HG03060 (cell line): ENCODE results near the gene PCNX2.

Source experiments
- ATAC-seq: cut with Tn5 transposase; IDR thresholded peaks from one replicate; pipeline ENCODE4 v1.9.1; 2021; ENCODE audit warnings: low read depth, moderate number of reproducible peaks; ENCODE audit not compliant: unreplicated experiment

Gene PCNX2

DNA sequence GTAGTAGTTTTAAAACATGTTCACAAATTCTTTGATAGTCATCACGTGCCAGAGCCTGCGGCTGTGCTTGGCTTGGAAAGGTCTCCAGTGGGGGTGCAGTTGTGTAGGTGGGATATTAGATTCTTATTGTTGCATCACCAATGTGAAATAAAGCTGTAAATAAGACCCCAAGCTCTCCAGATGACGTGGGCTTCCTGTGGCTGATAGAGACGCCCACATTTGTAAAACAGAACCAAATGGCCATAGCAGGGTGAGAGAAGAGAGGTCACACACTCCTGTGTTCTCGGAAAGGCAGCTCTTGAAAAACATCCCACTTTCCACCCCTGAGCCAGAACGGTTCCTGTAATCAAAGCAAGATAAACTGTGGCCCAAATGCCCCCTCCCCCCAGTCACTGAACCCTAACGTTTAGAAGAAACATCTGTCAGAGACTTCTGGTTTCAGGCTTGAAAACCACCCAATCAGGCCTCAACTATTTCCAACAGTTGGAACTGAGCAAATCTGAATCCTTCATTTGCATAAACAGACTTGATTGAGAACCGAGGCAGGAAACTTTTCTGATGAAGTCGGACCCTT, 351.8 kb downstream of the PCNX2 start:
- ATAC-seq, result no peak

DNA sequence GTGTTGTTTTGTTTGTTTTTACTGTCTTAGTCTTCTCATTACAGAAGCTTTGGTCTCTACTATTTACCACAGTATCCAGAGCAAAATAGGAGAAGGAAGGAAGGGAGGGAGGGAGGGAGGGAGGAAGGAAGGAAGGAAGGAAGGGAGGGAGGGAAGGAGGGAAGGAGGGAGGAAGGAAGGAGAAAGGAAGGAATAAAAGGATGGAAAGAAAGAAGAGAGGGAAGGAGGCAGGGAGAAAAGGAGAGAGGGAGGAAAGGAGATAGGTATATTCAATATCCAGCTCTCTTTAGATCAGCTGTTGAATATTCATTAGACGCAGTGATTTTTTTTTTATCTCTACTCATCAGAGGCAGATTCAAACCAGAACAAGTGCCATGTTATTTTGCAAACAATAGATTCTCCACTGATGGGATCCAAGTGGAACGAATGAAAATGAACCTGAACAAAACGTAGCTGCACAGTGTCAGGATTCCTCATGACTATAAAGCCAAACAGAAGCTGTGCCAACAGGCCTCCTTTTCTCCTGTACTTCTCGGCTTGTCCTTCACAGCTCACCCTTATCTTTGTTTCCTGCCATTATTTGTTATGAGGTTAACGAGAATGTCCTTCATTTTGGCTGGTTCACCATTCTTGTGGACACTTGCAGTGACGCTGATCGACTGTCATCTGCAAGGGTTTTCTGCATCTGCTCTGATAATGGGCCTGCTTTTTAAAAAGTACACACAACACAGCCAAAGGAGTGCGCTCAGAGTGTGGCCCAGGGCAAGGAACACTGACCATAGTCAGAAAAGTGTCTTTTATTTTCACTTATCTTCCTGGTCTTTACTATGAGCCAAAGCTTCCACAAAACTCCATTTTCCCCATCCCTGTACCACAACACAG, 352.9 kb downstream of the PCNX2 start:
- ATAC-seq, result no peak

DNA sequence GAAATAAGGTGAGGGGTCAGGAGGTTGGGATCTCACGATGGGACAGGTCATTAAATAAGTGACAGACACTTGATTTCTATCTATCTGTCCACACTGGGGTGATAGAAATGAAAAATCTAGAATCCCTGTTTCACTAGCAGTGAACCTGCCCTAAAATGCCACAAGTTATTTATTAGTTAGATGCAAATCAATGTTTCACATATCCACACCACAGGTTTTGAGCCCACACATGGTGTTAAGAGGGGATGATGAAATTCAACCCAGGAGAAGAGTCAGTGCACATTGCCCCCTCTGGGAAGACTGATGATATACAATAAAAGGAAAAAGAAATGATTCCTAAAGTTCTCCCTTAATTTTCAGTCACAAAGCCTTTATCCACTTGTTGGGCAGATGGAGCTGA, 355.3 kb downstream of the PCNX2 start:
- no peak for ATAC-seq

DNA sequence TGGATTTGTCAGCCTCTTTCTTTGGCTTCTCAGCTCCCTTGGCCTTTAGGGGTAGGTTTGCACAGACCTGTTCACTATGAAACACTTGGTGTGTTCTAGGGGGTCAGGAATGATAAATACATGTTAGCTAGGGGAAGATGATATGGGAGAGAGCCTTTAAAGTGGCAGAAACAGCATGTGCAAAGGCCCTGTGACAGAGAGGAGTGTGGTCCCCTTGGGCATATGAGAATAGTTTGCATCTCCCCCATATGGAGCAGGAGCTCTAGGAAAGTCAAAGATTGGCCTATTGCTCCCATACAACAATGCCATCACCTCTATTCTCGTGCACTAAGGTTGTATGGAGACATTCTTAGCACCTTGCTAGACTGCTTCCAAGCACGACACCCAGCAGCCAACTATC, 355.8 kb downstream of the PCNX2 start:
- no peak for ATAC-seq

DNA sequence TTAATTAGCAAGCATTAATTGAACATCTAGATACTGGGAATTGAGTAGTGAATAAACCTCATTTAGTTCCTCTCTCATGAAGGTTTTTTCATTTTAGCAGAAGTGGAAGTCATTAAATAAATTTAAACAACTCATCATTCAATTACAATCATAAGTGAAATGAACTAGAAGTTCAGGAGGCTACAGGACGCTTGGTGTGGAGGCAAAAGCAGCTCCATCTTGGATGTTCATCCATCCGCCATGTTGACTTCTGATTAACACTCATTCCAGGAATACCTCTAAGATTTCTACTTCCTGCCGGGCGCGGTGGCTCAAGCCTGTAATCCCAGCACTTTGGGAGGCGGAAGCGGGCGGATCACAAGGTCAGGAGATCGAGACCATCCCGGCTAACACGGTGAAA, 356.6 kb downstream of the PCNX2 start:
- ATAC-seq, result no peak

DNA sequence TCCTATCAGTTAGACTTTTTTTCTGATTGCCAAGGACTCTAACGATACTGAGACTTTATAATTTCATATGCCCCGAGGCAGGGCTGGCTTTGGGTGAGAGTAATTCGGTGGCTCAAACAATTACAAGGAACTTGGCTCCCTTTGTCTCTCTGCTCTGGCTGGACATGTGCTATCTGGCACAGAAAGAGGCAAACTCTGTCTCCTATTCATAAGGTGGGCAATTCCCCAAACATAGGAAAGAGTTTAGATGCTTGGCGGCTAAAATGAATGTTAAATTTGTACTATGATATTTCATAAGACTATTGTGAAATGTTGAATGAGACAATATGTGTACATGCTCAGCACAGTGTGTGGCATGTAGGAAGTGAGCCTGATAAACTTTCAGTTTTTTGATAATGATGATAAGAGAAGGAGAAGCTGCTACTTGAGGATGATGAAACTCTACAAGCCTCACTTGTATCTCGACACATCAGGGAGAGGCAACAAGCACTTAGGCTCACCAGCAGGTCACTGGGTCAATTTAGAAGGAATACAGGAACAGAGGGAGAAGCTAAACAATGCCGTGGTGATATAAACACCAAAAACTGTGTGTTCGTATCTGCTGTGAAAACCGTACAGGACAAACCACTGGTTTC, 357.7 kb downstream of the PCNX2 start:
- ATAC-seq, result no peak

DNA sequence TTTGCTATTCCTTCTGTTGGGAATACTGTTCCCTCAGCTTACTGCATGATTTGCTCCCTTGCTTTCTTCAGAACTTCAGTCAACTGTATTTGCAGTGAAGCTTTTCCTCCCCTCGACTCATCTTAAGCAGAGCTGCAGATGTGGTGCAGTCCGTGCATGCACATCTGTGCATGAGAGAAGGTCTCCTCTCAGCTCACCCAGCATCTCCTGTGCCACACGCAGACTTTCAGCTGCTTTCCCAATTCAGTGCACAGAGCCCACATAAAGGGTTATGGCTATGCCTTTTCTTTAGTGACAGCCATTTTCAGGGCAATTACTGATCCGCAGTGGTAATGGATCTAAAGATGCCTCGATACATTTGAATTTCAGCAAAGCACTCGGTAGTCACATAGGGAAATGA, 358.6 kb downstream of the PCNX2 start:
- ATAC-seq, result no peak
